Right kidney (tissue), 9 donors: Measurements from ENCODE around the gene ZNF681.
A peak's percentile ranks its signal among the peaks of the same experiment; 100 is the strongest.
"Not testable (repeated sequence)": the region's sequence is repeated elsewhere in the genome, so short reads cannot be mapped to it uniquely, and the experiment has no call there.

Experiments used
- DNase-seq: peaks from one replicate; pipeline ENCODE4 v3.0.0-alpha.2; 2016
- long read RNA-seq, 8 donors: transcript quantifications; one replicate each; lab custom pipeline, GENCODE V29; 2026

Gene ZNF681
- long read RNA-seq, donor 1, full-length matches to known transcripts: 3 of 3 reads
- long read RNA-seq, donor 1, partial matches to known transcripts: 0 of 3 reads
- long read RNA-seq, donor 1, other reads (novel, unspliced or antisense): 0 of 3 reads
- long read RNA-seq, donor 2: 0 reads
- long read RNA-seq, donor 3, full-length matches to known transcripts: 3 of 3 reads
- long read RNA-seq, donor 3, partial matches to known transcripts: 0 of 3 reads
- long read RNA-seq, donor 3, other reads (novel, unspliced or antisense): 0 of 3 reads
- long read RNA-seq, donor 4, full-length matches to known transcripts: 3 of 32 reads
- long read RNA-seq, donor 4, partial matches to known transcripts: 13 of 32 reads
- long read RNA-seq, donor 4, other reads (novel, unspliced or antisense): 16 of 32 reads
- long read RNA-seq, donor 5, full-length matches to known transcripts: 1 of 3,188 reads
- long read RNA-seq, donor 5, partial matches to known transcripts: 3,187 of 3,188 reads
- long read RNA-seq, donor 5, other reads (novel, unspliced or antisense): 0 of 3,188 reads
- long read RNA-seq, donor 6, full-length matches to known transcripts: 2 of 2 reads
- long read RNA-seq, donor 6, partial matches to known transcripts: 0 of 2 reads
- long read RNA-seq, donor 6, other reads (novel, unspliced or antisense): 0 of 2 reads
- long read RNA-seq, donor 7: 0 reads
- long read RNA-seq, donor 8, partial matches to known transcripts: 0 of 1 reads
- long read RNA-seq, donor 8, other reads (novel, unspliced or antisense): 0 of 1 reads

DNA sequence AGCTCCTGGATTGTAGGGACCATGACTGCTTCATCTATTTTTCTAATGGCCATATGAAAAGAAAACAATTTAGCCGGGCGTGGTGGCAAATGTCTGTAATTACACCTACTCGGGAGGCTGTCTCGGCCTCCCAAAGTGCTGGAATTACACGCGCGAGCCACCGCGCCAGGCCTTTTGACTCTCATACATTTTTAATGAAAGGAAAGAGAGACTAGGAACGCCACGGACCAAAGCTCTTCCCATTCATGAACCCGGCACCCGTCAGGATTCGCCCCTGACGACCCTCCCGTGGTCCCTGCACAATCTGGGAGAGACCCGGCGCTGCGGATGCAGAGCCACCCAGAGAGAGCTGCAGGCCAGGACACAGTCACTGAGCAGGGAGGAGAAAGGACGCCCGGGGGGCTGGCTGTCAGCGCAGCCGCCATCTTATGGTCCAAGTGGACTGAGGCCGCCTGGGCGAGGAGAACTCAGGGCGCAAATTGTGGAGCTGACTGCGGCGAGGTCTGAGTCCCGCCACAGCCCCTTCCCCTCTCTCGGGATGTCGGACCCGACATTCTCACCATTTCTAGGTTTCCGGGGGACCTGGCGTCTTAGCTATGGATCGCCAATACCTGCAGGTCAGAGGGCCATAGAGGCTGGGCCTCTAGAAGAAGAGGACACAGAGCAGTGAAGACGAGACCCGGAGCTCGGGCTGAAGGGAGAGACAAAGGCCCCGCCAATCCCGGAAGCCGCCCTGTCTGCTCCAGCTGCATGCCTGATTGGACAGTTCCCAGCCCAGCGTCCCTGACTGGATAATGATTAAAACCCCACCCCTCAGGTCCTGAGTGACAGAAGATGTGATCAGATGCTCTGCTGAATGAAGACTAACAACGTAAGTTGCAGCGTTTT is at the start of gene ZNF681:
Gene ZNF681 (minus strand): TSS at position 705 of the 888 bp plus-strand sequence. CDS start 142 bp downstream, at position 563.
- DNase-seq: peak; percentile 95

DNA sequence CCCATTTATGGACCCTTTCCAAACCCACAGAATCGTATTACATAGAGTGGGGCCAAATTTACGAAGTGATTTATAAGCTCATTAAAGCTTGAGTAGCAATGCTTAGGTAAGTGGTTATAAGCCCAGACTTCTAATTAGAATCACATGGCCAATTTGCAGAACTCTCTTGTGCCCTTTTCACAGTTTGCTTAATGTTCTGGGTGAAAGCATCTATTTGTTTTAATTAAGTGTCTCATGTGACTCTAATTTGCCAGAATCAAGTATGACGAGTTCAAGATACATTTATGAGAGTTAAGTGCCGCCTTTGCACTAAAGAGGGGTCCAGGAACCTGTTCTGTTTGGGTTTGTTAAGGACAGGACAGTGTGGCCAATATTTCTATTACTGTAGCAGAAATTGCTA is 46.0 kb upstream of the ZNF681 start:
- DNase-seq: no peak

DNA sequence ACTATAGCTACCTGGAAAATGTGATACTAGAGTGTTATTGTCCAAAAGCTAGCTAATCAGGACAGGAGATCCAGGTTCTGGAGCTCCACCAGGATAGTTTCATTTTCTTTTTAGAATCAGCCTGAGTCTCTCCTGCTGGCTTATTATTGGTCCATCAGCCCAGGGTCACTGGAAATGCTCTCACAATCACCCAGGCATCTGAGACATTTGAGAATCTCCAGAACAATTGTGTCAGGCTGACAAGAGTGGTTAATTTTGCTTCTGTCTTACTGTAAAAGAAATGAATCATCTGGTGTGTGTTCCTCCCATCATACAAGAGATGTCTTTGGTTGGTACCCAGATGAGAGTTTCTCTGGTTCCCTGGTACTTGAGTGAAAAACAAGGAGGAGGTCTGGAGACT is 43.6 kb upstream of the ZNF681 start:
- no peak for DNase-seq

DNA sequence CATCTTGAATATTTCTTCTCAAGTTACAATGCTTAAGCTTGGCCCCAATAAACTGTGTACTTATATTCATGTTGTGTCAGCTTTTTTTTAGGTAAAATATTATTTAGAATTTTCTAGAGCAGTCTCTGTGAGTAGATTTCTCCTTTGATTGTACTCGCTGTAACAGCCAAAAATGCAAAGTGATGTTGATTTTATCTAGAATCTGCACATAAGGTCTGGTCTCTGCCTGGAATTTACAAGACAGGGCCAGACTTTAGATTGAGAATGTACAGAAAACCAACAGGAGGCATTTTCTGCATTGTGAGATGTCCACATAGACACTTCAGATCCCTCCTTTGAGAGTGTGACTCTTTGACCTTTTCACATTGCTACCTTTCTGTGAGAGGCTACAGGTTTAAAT is 43.1 kb upstream of the ZNF681 start:
- DNase-seq: no peak

- DNase-seq: no peak
These were observed 42.2 kb upstream of the ZNF681 start for GRCh38 chr19:23800868-23801267.

DNA sequence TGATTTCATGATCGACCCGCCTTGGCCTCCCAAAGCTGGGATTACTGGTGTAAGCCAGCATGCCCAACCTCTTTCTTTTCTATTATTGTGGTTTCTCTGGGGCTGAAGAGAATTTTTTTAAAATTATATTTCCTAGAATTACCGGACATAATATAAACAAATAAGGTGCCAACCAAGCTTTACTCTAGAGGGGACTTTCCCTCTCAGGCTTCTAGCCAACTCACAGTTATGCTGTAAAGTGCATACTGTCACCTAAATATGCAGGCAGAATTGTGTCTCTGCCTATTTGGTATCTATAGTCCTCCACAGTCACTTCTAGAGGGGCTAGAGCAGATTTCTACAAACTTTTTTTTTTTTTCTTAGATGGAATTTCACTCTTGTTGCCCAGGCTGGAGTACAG is 41.6 kb upstream of the ZNF681 start:
- no peak for DNase-seq

DNA sequence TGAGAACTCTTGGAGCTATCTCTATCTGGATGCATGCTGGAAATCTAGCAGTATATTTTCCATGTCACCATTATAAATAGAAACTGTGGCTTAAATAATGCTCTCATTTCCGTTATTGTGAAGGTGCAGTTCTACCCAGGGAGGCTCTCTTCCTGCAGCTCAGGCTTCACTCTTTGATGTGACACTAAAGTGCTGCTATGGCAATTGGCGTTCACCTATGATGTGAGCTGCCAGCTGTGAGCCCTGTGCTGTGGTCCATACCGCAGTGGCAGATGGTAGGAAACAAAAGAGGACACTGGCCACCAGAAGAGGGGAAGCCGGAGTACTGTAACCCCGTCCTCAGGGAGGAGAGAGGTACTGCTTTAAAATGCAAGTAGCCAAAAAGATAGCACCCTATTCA is 40.6 kb upstream of the ZNF681 start:
- DNase-seq: no peak

GRCh38 chr19:23795462-23795861 is 36.8 kb upstream of the ZNF681 start:
- no peak for DNase-seq

GRCh38 chr19:23792784-23793183 is 34.1 kb upstream of the ZNF681 start:
- no peak for DNase-seq

DNA sequence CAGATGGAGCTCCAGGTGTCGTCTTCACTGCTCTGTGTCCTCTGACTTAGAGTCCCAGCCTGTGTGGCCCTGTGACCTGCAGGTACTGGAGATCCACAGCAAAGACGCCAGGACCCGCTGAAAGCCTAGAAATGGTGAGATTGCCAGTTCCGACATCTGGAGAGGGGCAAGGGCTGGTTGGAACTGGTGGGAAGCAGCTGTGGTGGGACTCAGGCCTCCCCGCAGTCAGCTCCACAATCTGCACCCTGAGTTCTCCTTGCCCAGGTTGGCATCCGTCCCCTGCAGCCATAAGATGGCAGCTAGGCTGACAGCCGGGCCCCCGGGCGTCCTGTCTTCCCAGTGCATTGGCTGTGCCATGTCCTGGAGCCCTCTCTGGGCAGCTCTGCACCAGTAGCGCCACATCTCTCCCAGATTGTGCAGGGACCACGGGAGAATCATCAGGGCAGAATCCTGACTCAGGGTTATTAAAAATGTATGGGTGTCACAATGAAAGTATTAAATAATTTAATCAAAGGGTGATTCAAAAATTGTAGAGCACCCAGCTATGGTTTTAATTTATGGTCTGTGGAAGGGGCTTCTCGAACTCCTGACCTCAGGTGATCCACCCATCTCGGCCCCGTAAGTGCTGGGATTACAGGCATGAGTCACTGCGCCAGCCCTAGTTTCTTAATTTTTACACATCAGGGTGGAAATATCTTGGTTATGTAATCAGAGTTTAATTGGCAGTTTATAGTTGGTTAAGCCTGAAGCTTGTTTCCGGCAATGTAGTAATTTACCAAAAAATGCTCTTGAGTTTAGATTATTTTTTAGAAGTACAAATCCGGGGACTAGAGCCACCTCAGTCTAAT is 32.2 kb upstream of the ZNF681 start:
- no peak for DNase-seq

GRCh38 chr19:23789246-23789645 is 30.6 kb upstream of the ZNF681 start:
- DNase-seq: no peak

DNA sequence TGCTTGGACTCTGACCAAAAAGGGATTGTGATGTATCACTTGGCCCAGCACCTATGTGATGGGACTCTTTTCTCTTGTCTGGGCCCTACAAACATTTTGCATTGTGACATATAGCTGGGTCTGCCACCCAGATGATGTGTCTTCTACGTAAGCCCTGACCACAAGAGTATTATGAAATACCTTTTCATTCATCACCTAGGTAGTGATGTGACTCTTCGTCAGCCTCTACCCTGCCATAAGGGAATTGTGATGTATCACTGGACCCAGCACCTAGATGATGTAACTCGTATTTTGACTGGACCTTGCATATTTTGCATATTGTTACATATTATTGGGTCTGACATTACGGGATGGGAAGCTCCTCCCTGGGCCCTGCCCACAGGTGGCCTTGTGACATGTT is 29.7 kb upstream of the ZNF681 start:
- no peak for DNase-seq

DNA sequence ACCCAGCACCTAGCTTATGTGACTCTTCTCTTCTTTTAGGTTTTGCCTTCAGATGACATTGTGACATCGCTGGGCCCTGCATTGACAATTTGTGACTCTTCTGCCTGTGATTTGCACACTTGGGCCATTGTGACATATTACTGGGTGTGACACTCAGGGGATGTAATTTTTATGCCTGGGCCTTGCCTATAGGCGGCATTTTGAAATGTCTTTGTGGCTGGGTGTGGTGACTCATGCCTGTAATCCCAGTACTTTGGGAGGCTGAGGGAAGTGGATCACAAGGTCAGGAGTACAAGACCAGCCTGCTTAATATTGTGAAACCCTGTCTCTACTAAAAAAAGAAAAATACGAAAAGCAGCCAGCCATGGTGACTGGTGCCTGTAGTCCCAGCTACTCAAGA is 28.4 kb upstream of the ZNF681 start:
- DNase-seq: no peak

- no peak for DNase-seq
These were observed 27.3 kb upstream of the ZNF681 start for GRCh38 chr19:23785982-23786381.

- no peak for DNase-seq
These were observed 25.6 kb upstream of the ZNF681 start for GRCh38 chr19:23784274-23784673.

- DNase-seq: no peak
These were observed 24.9 kb upstream of the ZNF681 start for GRCh38 chr19:23783636-23784035.

GRCh38 chr19:23779645-23780044 is 21.0 kb upstream of the ZNF681 start:
- no peak for DNase-seq

DNA sequence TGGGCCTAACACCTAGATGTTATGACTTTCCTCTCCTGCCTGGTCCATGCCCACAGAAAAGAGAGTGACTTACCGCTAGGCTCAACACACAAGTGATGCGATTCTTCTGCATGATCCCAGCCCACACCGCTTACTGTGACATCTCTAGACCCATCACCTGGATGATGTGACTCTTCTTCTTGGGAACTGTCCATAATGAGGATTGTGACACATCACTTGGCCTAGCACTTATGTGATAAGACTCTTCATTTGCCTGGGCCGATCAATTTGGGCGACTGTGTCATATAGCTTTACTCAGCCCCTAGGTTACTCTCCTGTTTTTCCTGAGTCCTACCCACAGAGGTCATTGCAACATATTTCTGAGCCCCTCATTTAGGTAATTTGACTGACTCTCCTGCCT is 19.9 kb upstream of the ZNF681 start:
- DNase-seq: no peak

- DNase-seq: not testable (repeated sequence)
These were observed 19.3 kb upstream of the ZNF681 start for GRCh38 chr19:23778036-23778435.

DNA sequence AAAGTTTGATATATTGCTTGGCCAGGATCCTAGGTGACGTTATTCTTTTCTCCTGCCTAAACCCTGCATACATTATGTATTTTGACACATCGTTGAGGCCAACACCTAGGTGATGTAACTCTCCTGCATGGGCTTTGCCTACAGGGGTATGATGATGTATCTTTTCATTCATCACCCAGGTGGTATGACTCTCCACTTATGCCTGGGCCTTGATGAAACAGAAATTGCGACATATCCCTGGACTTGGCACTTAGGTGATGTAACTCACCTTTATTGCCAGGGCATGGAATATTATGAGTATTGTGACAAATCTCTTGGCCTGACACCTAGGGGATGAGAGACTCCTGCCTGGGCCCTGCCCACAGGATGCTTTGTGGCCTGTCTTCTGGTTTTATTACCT is 18.5 kb upstream of the ZNF681 start:
- no peak for DNase-seq

- no peak for DNase-seq
These were observed 18.0 kb upstream of the ZNF681 start for GRCh38 chr19:23776507-23777205.
